Neutrophil (primary cell): Measurements from ENCODE around the gene ESF1.
"Not testable (repeated sequence)": the region's sequence is repeated elsewhere in the genome, so short reads cannot be mapped to it uniquely, and the experiment has no call there.

ENCODE experiments used
- H3K27ac ChIP-seq: fragments of 200-600 bp; sonication (generic); 2 replicates; pipeline ENCODE4 v1.5.1; 2016; ENCODE audit warnings: mild to moderate bottlenecking, moderate library complexity
- H3K27me3 ChIP-seq: fragments of 200-600 bp; sonication (generic); 2 replicates; pipeline ENCODE4 v1.6.0; 2016; ENCODE audit warnings: mild to moderate bottlenecking
- H3K36me3 ChIP-seq: fragments of 200-600 bp; sonication (generic); 2 replicates; pipeline ENCODE4 v1.5.1; 2017
- H3K4me1 ChIP-seq, 2 experiments: fragments of 200-600 bp in 1 of 2; sonication (generic) in 1 of 2; 1 replicate in 1 of 2; 2 replicates in 1 of 2; pipeline versions ENCODE4 v1.5.1 to v1.6.1; 2013 to 2016; ENCODE audit warnings: low read depth in 1 of 2, low read length in 1 of 2, mild to moderate bottlenecking in 1 of 2, moderate library complexity in 1 of 2; ENCODE audit not compliant: control insufficient read depth in 1 of 2, insufficient read depth in 1 of 2
- H3K4me3 ChIP-seq, 2 experiments: fragments of 200-600 bp in 1 of 2; sonication (generic) in 1 of 2; 1 replicate in 1 of 2; 2 replicates in 1 of 2; pipeline ENCODE4 v1.5.1; 2013 to 2016; ENCODE audit warnings: low read depth in 1 of 2, low read length in 1 of 2, mild to moderate bottlenecking in 1 of 2, moderate library complexity in 1 of 2
- H3K9me3 ChIP-seq: fragments of 200-600 bp; sonication (generic); 2 replicates; pipeline ENCODE4 v1.5.1; 2016
- CTCF ChIP-seq: fragments of 200-600 bp; sonication (generic); IDR thresholded peaks from 2 replicates; pipeline ENCODE4 v1.5.1; 2016; ENCODE audit warnings: antibody characterized with exemption

The ESF1 gene

DNA sequence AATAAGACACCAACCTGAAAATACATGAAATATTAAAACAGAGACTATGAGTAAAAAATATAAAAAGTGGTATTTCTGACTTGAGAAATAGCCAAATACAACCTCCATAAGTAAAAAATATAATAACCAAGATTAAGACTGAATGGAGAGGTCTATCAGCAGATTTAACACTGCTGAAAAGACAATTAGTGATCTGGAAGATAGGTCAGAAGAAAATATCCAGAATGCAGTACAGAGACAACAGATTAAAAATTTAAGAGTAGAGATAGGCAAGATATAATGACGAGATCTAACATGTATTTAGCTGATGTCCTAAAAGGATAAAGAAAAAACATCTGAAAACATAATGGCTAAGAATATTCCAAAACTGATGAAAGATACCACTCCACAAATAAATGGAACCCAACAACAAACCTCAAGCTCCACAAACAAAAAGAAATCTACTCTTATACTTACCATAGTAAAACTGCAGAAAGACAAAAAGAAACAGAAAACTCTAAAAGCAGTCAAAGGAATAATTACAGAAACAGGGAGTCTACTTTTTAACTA is 18.8 kb downstream of the ESF1 start:
- H3K4me3 ChIP-seq: no peak overlapping the region
- H3K27me3 ChIP-seq: no peaks in the 10 kb centered on the region
- H3K9me3 ChIP-seq: no peaks in the 10 kb centered on the region
- no peaks in the 10 kb centered on the region for H3K4me1 ChIP-seq
- peaks cover 42% of the 10 kb centered on the region for H3K36me3 ChIP-seq
- H3K27ac ChIP-seq: no peak overlapping the region
- no peak for TF ChIP-seq CTCF

- Histone ChIP-seq H3K4me3 (no peak overlapping the region), H3K27me3 (no peaks in the 10 kb centered on the region), H3K36me3 (peaks cover 36% of the 10 kb centered on the region), H3K27ac (no peak overlapping the region), H3K4me1 (no peaks in the 10 kb centered on the region), H3K9me3 (no peaks in the 10 kb centered on the region)
- TF ChIP-seq CTCF: no peak
Measured at GRCh38 chr20:13765299-13765698, 19.4 kb downstream of the ESF1 start.

- not testable (repeated sequence) for H3K27ac ChIP-seq, H3K27me3 ChIP-seq, H3K9me3 ChIP-seq, H3K4me1 ChIP-seq, H3K4me3 ChIP-seq
- peaks cover 45% of the 10 kb centered on the region for H3K36me3 ChIP-seq
Measured at GRCh38 chr20:13760451-13760946, 24.2 kb downstream of the ESF1 start.

DNA sequence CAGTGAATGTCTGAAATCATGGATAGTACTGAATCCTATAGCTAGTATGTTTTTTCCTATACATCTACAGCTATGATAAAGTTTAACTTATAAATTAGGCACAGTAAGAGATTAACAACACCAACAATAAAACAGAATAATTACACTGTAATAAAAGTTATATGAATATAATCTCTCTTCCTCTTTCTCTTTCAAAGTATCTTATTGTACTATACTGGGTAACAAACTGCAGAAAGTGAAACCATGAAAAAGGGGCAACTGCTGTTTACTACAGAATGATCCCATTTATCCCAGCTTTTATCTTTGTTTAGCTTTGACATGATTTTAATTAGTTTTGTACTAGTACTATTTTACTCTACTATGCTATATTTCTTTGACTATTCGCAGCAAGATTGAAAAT is 25.8 kb downstream of the ESF1 start:
- no peak overlapping the region for H3K4me3 ChIP-seq
- H3K36me3 ChIP-seq: peaks cover 38% of the 10 kb centered on the region
- no peaks in the 10 kb centered on the region for H3K4me1 ChIP-seq
- no peak overlapping the region for H3K27ac ChIP-seq
- H3K9me3 ChIP-seq: no peaks in the 10 kb centered on the region
- no peaks in the 10 kb centered on the region for H3K27me3 ChIP-seq
- TF ChIP-seq CTCF: no peak

DNA sequence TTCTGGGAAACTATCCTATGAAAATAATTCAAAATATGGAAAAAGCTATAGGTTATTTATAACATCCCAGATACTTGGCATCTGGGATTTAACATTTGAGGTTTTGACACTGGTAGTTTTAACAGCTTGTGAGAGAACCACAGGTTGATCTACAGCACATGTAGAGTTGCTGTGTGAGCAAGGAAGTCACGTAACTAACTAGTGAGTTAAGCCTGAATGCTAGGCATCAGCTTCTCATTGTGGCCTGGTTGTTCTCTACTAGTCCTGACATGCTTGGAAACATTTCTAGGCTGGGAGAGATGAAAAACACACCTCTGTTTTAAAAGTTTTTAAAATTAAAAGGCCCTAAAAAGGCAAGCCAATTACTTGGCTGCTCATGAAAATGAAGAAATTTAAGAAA is 28.2 kb downstream of the ESF1 start:
- TF ChIP-seq CTCF: no peak
- no peak overlapping the region for H3K27ac ChIP-seq
- no peaks in the 10 kb centered on the region for H3K4me1 ChIP-seq
- no peaks in the 10 kb centered on the region for H3K27me3 ChIP-seq
- peaks cover 33% of the 10 kb centered on the region for H3K36me3 ChIP-seq
- no peaks in the 10 kb centered on the region for H3K9me3 ChIP-seq
- H3K4me3 ChIP-seq: no peak overlapping the region

GRCh38 chr20:13755809-13756208 is 28.9 kb downstream of the ESF1 start:
- Histone ChIP-seq H3K9me3 (no peaks in the 10 kb centered on the region), H3K4me1 (no peaks in the 10 kb centered on the region), H3K27ac (no peak overlapping the region), H3K4me3 (no peak overlapping the region), H3K27me3 (no peaks in the 10 kb centered on the region), H3K36me3 (peaks cover 33% of the 10 kb centered on the region)
- no peak for TF ChIP-seq CTCF
